GM12878 (cell line): Measurements from ENCODE around the gene KRTCAP3. TPM values are rescaled to one million over a fixed set of nuclear protein-coding genes. Genes with fewer than 3 reads are reported as not detected.

ENCODE experiments used
- ATAC-seq: fragments of 200-7000 bp; cut with Tn5 transposase; 3 replicates; pipeline ENCODE4 v1.9.1; 2020; ENCODE audit warnings: mild to moderate bottlenecking, moderate library complexity
- BruUV-seq: library from RNA; stranded (reverse); fragments of 400-500 nt; replicated peaks from 2 replicates; lab custom pipeline; 2021; lab: Mats Ljungman, UMichigan
- CTCF ChIA-PET: fragments of 300-600 bp; sonication (Branson Sonifier 250); formaldehyde crosslinking; extraction: SDS; loops from one replicate; lab custom pipeline; 2021; ENCODE audit warnings: inconsistent platforms; lab: Yijun Ruan, JAX
- POLR2A ChIA-PET: fragments of 350-600 bp; formaldehyde crosslinking; extraction: SDS; loops from one replicate; lab custom pipeline; 2021; ENCODE audit warnings: inconsistent platforms; lab: Charles Lee
- RAD21 ChIA-PET: fragments of 300-600 bp; sonication (Branson Sonifier 250); formaldehyde crosslinking; loops from one replicate; lab custom pipeline; 2023; ENCODE audit warnings: antibody characterized with exemption; ENCODE audit not compliant: unreplicated experiment; lab: Charles Lee
- SMC1A ChIA-PET: fragments of 300-600 bp; sonication (Branson Sonifier 250); formaldehyde crosslinking; loops from one replicate; lab custom pipeline; 2023; ENCODE audit not compliant: unreplicated experiment, uncharacterized antibody; lab: Charles Lee
- DNase-seq: peaks from one replicate; pipeline ENCODE4 v3.0.0-alpha.2; 2011; ENCODE audit warnings: low read depth, low spot score
- FAIRE-seq: peaks from 3 replicates; lab custom pipeline; 2011; peaks lifted over from hg19 to GRCh38; lab: Jason Lieb, UNC
- H2AFZ ChIP-seq: 2 replicates; pipeline ENCODE4 v1.6.0; 2011; ENCODE audit warnings: low read depth, low read length, control low read depth; ENCODE audit not compliant: control insufficient read depth
- H3K27ac ChIP-seq: 2 replicates; pipeline ENCODE4 v1.5.1; 2011; ENCODE audit warnings: control low read depth; ENCODE audit not compliant: control insufficient read depth, insufficient read depth
- H3K27me3 ChIP-seq, 2 experiments: replicated peaks in 1 of 2; 2 replicates each; pipeline versions ENCODE4 v1.6.0 to v1.6.1; 2011; ENCODE audit warnings: low read length in 1 of 2; ENCODE audit not compliant: control insufficient read depth in 2 of 2, insufficient read depth in 2 of 2
- H3K36me3 ChIP-seq, 2 experiments: 2 replicates each; pipeline ENCODE4 v1.5.1; 2011; ENCODE audit warnings: low read length in 1 of 2; ENCODE audit not compliant: control insufficient read depth in 2 of 2, insufficient read depth in 2 of 2
- H3K4me1 ChIP-seq: 2 replicates; pipeline ENCODE4 v1.6.1; 2011; ENCODE audit warnings: mild to moderate bottlenecking, low read length, moderate library complexity, mixed read lengths; ENCODE audit not compliant: control insufficient read depth, insufficient read depth
- H3K4me2 ChIP-seq: 2 replicates; pipeline ENCODE4 v1.6.0; 2011; ENCODE audit warnings: control low read depth; ENCODE audit not compliant: control insufficient read depth, insufficient read depth
- H3K4me3 ChIP-seq: fragments of 200-600 bp; sonication (generic); 2 replicates; pipeline ENCODE4 v1.5.1; 2016
- H3K79me2 ChIP-seq: 2 replicates; pipeline ENCODE4 v1.6.0; 2011; ENCODE audit warnings: low read length; ENCODE audit not compliant: control insufficient read depth, insufficient read depth
- H3K9ac ChIP-seq: 2 replicates; pipeline ENCODE4 v1.8.0; 2011; ENCODE audit warnings: low read length, control low read depth, mixed read lengths; ENCODE audit not compliant: control insufficient read depth, insufficient read depth
- H3K9me3 ChIP-seq: replicated peaks from 3 replicates; pipeline ENCODE4 v1.5.1; 2011; ENCODE audit warnings: mild to moderate bottlenecking, low read length; ENCODE audit not compliant: control insufficient read depth, insufficient read depth
- H4K20me1 ChIP-seq: 2 replicates; pipeline ENCODE4 v1.6.0; 2011; ENCODE audit not compliant: control insufficient read depth, insufficient read depth
- CHD1 ChIP-seq: IDR thresholded peaks from 2 replicates; pipeline ENCODE4 v1.6.1; 2012; ENCODE audit warnings: low read depth, low read length, improper control_type of control experiment
- FOS ChIP-seq: IDR thresholded peaks from 3 replicates; pipeline ENCODE4 v1.6.1; 2011; ENCODE audit warnings: borderline replicate concordance; ENCODE audit not compliant: insufficient read length; ENCODE audit errors: extremely low read depth
- IRF5 ChIP-seq: fragments of 450-650 bp; IDR thresholded peaks from 2 replicates; pipeline ENCODE4 v1.6.1; 2017; ENCODE audit warnings: borderline replicate concordance
- KDM1A ChIP-seq: fragments of 200-600 bp; sonication (generic); IDR thresholded peaks from 2 replicates; pipeline ENCODE4 v1.6.1; 2016; ENCODE audit warnings: borderline replicate concordance
- MXI1 ChIP-seq: fragments of 150-350 bp; IDR thresholded peaks from 2 replicates; pipeline ENCODE4 v1.6.1; 2011; ENCODE audit warnings: low read depth, mild to moderate bottlenecking, inconsistent platforms, low read length, improper control_type of control experiment
- NR2C2 ChIP-seq: IDR thresholded peaks from 2 replicates; pipeline ENCODE4 v1.6.1; 2011; ENCODE audit warnings: borderline replicate concordance, low read depth; ENCODE audit not compliant: control insufficient read depth, insufficient read length
- POLR2A ChIP-seq: IDR thresholded peaks from 2 replicates; pipeline ENCODE4 v1.6.1; 2011; ENCODE audit warnings: low read depth, mild to moderate bottlenecking, low read length
- RUNX3 ChIP-seq: IDR thresholded peaks from 2 replicates; pipeline ENCODE4 v1.6.1; 2012; ENCODE audit warnings: low read length, inconsistent platforms
- SMARCA5 ChIP-seq: fragments of 450-650 bp; IDR thresholded peaks from 2 replicates; pipeline ENCODE4 v1.6.1; 2017; ENCODE audit warnings: mild to moderate bottlenecking
- STAT1 ChIP-seq: fragments of 450-650 bp; conservative IDR thresholded peaks from 2 replicates; pipeline ENCODE4 v1.6.1; 2014; ENCODE audit warnings: antibody characterized with exemption, mild to moderate bottlenecking
- ZNF24 ChIP-seq: fragments of 450-650 bp; IDR thresholded peaks from 2 replicates; pipeline ENCODE4 v1.6.1; 2017; ENCODE audit warnings: antibody characterized with exemption, mild to moderate bottlenecking
- ZSCAN29 ChIP-seq: fragments of 450-650 bp; IDR thresholded peaks from 2 replicates; pipeline ENCODE4 v1.6.1; 2017; ENCODE audit warnings: mild to moderate bottlenecking, moderate library complexity
- WGBS: methylation state at CpG from one replicate; pipeline ENCODE4 v1.1.6; 2016; ENCODE audit warnings: low lambda C conversion rate; ENCODE audit not compliant: insufficient replicate concordance, insufficient coverage; ENCODE audit errors: missing lambda C conversion rate; 5-methylcytosine and 5-hydroxymethylcytosine counted together
- in situ Hi-C: fragments of 300-500 bp; cut with MboI; formaldehyde crosslinking; loops from 9 replicates; pipeline ENCODE4 v1.14.3; 2018; ENCODE audit warnings: mixed read lengths
- intact Hi-C: fragments of 100-400 bp; cut with micrococcal nuclease; formaldehyde crosslinking; loops from one replicate; pipeline ENCODE4 v1.14.2; 2022; ENCODE audit not compliant: unreplicated experiment
- polyA plus RNA-seq, 11 experiments: library from polyadenylated mRNA; depleted of rRNA in 4 of 11; unstranded in 6 of 11; stranded (reverse) in 5 of 11; fragments of >200 nt; fragmentation: Nextera tagmentation in 4 of 11; fragmentation: Illumina TruSeq in 1 of 11; extraction: Ambion mirVana in 4 of 11; extraction: Trizol in 1 of 11; gene quantifications; 1 replicate in 1 of 11; 2 replicates in 10 of 11; pipeline versions ENCODE4 v1.2.1 to v1.2.3, GENCODE V29; 2011 to 2016; ENCODE audit warnings: inconsistent platforms in 2 of 11, missing spikeins in 2 of 11, low read depth in 1 of 11
- total RNA-seq, 4 experiments: library from RNA; depleted of rRNA in 3 of 4; stranded (reverse); fragments of >200 nt in 3 of 4; fragmentation: Illumina TruSeq in 1 of 4; extraction: Trizol in 1 of 4; gene quantifications; 2 replicates each; pipeline versions ENCODE4 v1.2.1 to v1.2.3, GENCODE V29; 2013 to 2021
- TF ChIP-seq, protein P1 (sequence below): fragments of 450-650 bp; formaldehyde crosslinking; IDR thresholded peaks from 2 replicates; pipeline ENCODE4 v1.4.0; 2020; ENCODE audit warnings: mild to moderate bottlenecking, moderate library complexity
- TF ChIP-seq, protein P2 (sequence below): IDR thresholded peaks from 2 replicates; pipeline ENCODE4 v1.6.1; 2012; ENCODE audit warnings: low read depth, low read length, improper control_type of control experiment
- TF ChIP-seq, protein P3 (sequence below): IDR thresholded peaks from 2 replicates; pipeline ENCODE4 v1.6.1; 2012; ENCODE audit warnings: improper control_type of control experiment, low read depth, low read length; ENCODE audit not compliant: insufficient replicate concordance

Gene KRTCAP3
- total and polyA plus RNA-seq, 10 of the 15 experiments (the other 5 are each of a cell fraction or from before 2014, with no cell fraction given), result 0.26 to 2.2 (median 0.82) TPM; not detected in 1

- no peak for ATAC-seq
- peaks cover 3% of the 10 kb centered on the region; the same call in 1 of the 2 replicates for H3K4me1 ChIP-seq
- CTCF ChIA-PET, result no interaction called here
- no peak overlapping the region for H3K4me2 ChIP-seq
- TF ChIP-seq, protein P1, sequence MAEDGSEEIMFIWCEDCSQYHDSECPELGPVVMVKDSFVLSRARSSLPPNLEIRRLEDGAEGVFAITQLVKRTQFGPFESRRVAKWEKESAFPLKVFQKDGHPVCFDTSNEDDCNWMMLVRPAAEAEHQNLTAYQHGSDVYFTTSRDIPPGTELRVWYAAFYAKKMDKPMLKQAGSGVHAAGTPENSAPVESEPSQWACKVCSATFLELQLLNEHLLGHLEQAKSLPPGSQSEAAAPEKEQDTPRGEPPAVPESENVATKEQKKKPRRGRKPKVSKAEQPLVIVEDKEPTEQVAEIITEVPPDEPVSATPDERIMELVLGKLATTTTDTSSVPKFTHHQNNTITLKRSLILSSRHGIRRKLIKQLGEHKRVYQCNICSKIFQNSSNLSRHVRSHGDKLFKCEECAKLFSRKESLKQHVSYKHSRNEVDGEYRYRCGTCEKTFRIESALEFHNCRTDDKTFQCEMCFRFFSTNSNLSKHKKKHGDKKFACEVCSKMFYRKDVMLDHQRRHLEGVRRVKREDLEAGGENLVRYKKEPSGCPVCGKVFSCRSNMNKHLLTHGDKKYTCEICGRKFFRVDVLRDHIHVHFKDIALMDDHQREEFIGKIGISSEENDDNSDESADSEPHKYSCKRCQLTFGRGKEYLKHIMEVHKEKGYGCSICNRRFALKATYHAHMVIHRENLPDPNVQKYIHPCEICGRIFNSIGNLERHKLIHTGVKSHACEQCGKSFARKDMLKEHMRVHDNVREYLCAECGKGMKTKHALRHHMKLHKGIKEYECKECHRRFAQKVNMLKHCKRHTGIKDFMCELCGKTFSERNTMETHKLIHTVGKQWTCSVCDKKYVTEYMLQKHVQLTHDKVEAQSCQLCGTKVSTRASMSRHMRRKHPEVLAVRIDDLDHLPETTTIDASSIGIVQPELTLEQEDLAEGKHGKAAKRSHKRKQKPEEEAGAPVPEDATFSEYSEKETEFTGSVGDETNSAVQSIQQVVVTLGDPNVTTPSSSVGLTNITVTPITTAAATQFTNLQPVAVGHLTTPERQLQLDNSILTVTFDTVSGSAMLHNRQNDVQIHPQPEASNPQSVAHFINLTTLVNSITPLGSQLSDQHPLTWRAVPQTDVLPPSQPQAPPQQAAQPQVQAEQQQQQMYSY (CRISPR knock-in tag), result no peak
- TF ChIP-seq RUNX3 (no peak), CHD1 (no peak), MXI1 (no peak), ZSCAN29 (no peak), SMARCA5 (no peak), NR2C2 (no peak), IRF5 (no peak), POLR2A (no peak), STAT1 (no peak), ZNF24 (no peak), FOS (no peak), KDM1A (no peak)
- TF ChIP-seq, protein P2, sequence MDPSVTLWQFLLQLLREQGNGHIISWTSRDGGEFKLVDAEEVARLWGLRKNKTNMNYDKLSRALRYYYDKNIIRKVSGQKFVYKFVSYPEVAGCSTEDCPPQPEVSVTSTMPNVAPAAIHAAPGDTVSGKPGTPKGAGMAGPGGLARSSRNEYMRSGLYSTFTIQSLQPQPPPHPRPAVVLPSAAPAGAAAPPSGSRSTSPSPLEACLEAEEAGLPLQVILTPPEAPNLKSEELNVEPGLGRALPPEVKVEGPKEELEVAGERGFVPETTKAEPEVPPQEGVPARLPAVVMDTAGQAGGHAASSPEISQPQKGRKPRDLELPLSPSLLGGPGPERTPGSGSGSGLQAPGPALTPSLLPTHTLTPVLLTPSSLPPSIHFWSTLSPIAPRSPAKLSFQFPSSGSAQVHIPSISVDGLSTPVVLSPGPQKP, result no peak
- TF ChIP-seq, protein P3, sequence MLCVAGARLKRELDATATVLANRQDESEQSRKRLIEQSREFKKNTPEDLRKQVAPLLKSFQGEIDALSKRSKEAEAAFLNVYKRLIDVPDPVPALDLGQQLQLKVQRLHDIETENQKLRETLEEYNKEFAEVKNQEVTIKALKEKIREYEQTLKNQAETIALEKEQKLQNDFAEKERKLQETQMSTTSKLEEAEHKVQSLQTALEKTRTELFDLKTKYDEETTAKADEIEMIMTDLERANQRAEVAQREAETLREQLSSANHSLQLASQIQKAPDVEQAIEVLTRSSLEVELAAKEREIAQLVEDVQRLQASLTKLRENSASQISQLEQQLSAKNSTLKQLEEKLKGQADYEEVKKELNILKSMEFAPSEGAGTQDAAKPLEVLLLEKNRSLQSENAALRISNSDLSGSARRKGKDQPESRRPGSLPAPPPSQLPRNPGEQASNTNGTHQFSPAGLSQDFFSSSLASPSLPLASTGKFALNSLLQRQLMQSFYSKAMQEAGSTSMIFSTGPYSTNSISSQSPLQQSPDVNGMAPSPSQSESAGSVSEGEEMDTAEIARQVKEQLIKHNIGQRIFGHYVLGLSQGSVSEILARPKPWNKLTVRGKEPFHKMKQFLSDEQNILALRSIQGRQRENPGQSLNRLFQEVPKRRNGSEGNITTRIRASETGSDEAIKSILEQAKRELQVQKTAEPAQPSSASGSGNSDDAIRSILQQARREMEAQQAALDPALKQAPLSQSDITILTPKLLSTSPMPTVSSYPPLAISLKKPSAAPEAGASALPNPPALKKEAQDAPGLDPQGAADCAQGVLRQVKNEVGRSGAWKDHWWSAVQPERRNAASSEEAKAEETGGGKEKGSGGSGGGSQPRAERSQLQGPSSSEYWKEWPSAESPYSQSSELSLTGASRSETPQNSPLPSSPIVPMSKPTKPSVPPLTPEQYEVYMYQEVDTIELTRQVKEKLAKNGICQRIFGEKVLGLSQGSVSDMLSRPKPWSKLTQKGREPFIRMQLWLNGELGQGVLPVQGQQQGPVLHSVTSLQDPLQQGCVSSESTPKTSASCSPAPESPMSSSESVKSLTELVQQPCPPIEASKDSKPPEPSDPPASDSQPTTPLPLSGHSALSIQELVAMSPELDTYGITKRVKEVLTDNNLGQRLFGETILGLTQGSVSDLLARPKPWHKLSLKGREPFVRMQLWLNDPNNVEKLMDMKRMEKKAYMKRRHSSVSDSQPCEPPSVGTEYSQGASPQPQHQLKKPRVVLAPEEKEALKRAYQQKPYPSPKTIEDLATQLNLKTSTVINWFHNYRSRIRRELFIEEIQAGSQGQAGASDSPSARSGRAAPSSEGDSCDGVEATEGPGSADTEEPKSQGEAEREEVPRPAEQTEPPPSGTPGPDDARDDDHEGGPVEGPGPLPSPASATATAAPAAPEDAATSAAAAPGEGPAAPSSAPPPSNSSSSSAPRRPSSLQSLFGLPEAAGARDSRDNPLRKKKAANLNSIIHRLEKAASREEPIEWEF, result no peak
- BruUV-seq, result no TSS peak
- no peak for DNase-seq
- no peak overlapping the region for H3K27ac ChIP-seq
- H3K79me2 ChIP-seq, result no peaks in the 10 kb centered on the region
- WGBS, result 82% methylated on average over 13 of the region's 13 CpGs
- SMC1A ChIA-PET, result no interaction called here
- intact Hi-C loops (no loop called here), in situ Hi-C loops (no loop called here)
- no peak overlapping the region for H3K9ac ChIP-seq
- RAD21 ChIA-PET, result no interaction called here
- H4K20me1 ChIP-seq, result no peaks in the 10 kb centered on the region
- H3K9me3 ChIP-seq, result no peaks in the 10 kb centered on the region
- POLR2A ChIA-PET, result no interaction called here
- no peak overlapping the region for H3K4me3 ChIP-seq
- no peak for FAIRE-seq
- no peak overlapping the region for H2AFZ ChIP-seq
- peaks cover 6 to 13% of the 10 kb centered on the region in 2 experiments; a peak in 3 of 4 replicates for H3K27me3 ChIP-seq
- H3K36me3 ChIP-seq, result no peaks in the 10 kb centered on the region
Observed at GRCh38 chr2:27493948-27494283, 51.7 kb downstream of the KRTCAP3 start.
